HEK293 (cell line): ENCODE results near the gene RRBP1.

Experiments
- CTCF ChIA-PET: fragments of 350-600 bp; formaldehyde crosslinking; extraction: SDS; loops from one replicate; lab custom pipeline; 2021; ENCODE audit warnings: antibody characterized with exemption; lab: Yijun Ruan, JAX
- POLR2A ChIA-PET: fragments of 300-600 bp; formaldehyde crosslinking; extraction: SDS; loops from one replicate; lab custom pipeline; 2020; ENCODE audit warnings: antibody characterized with exemption, inconsistent platforms; lab: Yijun Ruan, JAX
- H3K27ac ChIP-seq: fragments of 200-500 bp; sonication (Bioruptor generic); 2 replicates; pipeline ENCODE4 v1.5.1; 2014; ENCODE audit warnings: low read depth, low read length, control low read depth, inconsistent platforms; ENCODE audit errors: extremely low read depth
- H3K36me3 ChIP-seq, 2 experiments: fragments of 200-500 bp in 1 of 2; sonication (Bioruptor generic) in 1 of 2; 1 replicate in 1 of 2; 2 replicates in 1 of 2; pipeline ENCODE4 v1.5.1; 2014 to 2017; ENCODE audit warnings: inconsistent platforms in 2 of 2, low read length in 2 of 2; ENCODE audit not compliant: control insufficient read depth in 2 of 2, insufficient read depth in 1 of 2
- H3K4me1 ChIP-seq: fragments of 200-500 bp; sonication (Bioruptor generic); 2 replicates; pipeline ENCODE4 v1.5.1; 2014; ENCODE audit warnings: mild to moderate bottlenecking, low read length, inconsistent platforms; ENCODE audit not compliant: control insufficient read depth, insufficient read depth
- H3K4me3 ChIP-seq: 2 replicates; pipeline ENCODE4 v1.5.1; 2011; ENCODE audit warnings: low read depth, mild to moderate bottlenecking, control low read depth, low read length, moderate library complexity
- H3K9me3 ChIP-seq: fragments of 200-500 bp; sonication (Bioruptor generic); 2 replicates; pipeline ENCODE4 v1.5.1; 2014; ENCODE audit warnings: low read depth, low read length, inconsistent platforms; ENCODE audit not compliant: control insufficient read depth, insufficient read depth
- KLF7 ChIP-seq: fragments of 450-650 bp; formaldehyde crosslinking; IDR thresholded peaks from 2 replicates; pipeline ENCODE4 v1.5.1; 2016; ENCODE audit warnings: missing biosample characterization, missing genetic modification characterization, borderline replicate concordance
- MEIS1 ChIP-seq: sonication (generic); formaldehyde crosslinking; IDR thresholded peaks from 2 replicates; pipeline ENCODE4 v1.8.1; 2022; ENCODE audit warnings: missing genetic modification reagents, mild to moderate bottlenecking, borderline replicate concordance
- YY1 ChIP-seq: fragments of 450-650 bp; formaldehyde crosslinking; IDR thresholded peaks from 2 replicates; pipeline ENCODE4 v1.5.1; 2018; ENCODE audit warnings: missing biosample characterization, missing genetic modification characterization
- ZBTB17 ChIP-seq: fragments of 450-650 bp; formaldehyde crosslinking; IDR thresholded peaks from 2 replicates; pipeline ENCODE4 v1.5.1; 2016; ENCODE audit warnings: missing biosample characterization, missing genetic modification characterization
- ZNF121 ChIP-seq: fragments of 450-650 bp; formaldehyde crosslinking; IDR thresholded peaks from 2 replicates; pipeline ENCODE4 v1.5.1; 2016; ENCODE audit warnings: missing biosample characterization, missing genetic modification characterization
- ZNF140 ChIP-seq: fragments of 450-650 bp; formaldehyde crosslinking; IDR thresholded peaks from 2 replicates; pipeline ENCODE4 v1.5.1; 2016; ENCODE audit warnings: missing biosample characterization, missing genetic modification characterization
- ZNF157 ChIP-seq: fragments of 450-650 bp; formaldehyde crosslinking; IDR thresholded peaks from 2 replicates; pipeline ENCODE4 v1.5.1; 2016; ENCODE audit warnings: missing biosample characterization, missing genetic modification characterization
- ZNF391 ChIP-seq: fragments of 450-650 bp; formaldehyde crosslinking; IDR thresholded peaks from 2 replicates; pipeline ENCODE4 v1.5.1; 2016; ENCODE audit warnings: low read depth, missing biosample characterization, missing genetic modification characterization, borderline replicate concordance
- ZNF549 ChIP-seq: fragments of 450-650 bp; IDR thresholded peaks from 2 replicates; pipeline ENCODE4 v1.5.1; 2018; ENCODE audit warnings: missing biosample characterization, missing genetic modification characterization, mild to moderate bottlenecking, inconsistent platforms, moderate library complexity
- ZNF626 ChIP-seq: fragments of 450-650 bp; sonication (Bioruptor Pico); formaldehyde crosslinking; IDR thresholded peaks from 2 replicates; pipeline ENCODE4 v1.5.1; 2018; ENCODE audit warnings: missing biosample characterization, missing genetic modification characterization, inconsistent platforms
- ZNF660 ChIP-seq: fragments of 450-650 bp; IDR thresholded peaks from 2 replicates; pipeline ENCODE4 v1.5.1; 2018; ENCODE audit warnings: missing biosample characterization, mild to moderate bottlenecking, missing genetic modification characterization
- ZNF664 ChIP-seq: fragments of 450-650 bp; formaldehyde crosslinking; IDR thresholded peaks from 2 replicates; pipeline ENCODE4 v1.5.1; 2016; ENCODE audit warnings: missing biosample characterization, missing genetic modification characterization
- ZNF701 ChIP-seq: fragments of 450-650 bp; formaldehyde crosslinking; IDR thresholded peaks from 2 replicates; pipeline ENCODE4 v1.5.1; 2016; ENCODE audit warnings: missing biosample characterization, missing genetic modification characterization
- ZNF843 ChIP-seq: fragments of 450-650 bp; formaldehyde crosslinking; IDR thresholded peaks from 2 replicates; pipeline ENCODE4 v1.5.1; 2016; ENCODE audit warnings: missing biosample characterization, missing genetic modification characterization
- TF ChIP-seq, protein P1 (sequence below): fragments of 450-650 bp; formaldehyde crosslinking; IDR thresholded peaks from 2 replicates; pipeline ENCODE4 v1.5.1; 2016; ENCODE audit warnings: missing biosample characterization, missing genetic modification characterization
- TF ChIP-seq, protein P2 (sequence below): fragments of 450-650 bp; formaldehyde crosslinking; IDR thresholded peaks from 2 replicates; pipeline ENCODE4 v1.5.1; 2016; ENCODE audit warnings: missing biosample characterization, missing genetic modification characterization, low read depth
- TF ChIP-seq, protein P3 (sequence below): fragments of 450-650 bp; formaldehyde crosslinking; IDR thresholded peaks from 2 replicates; pipeline ENCODE4 v1.5.1; 2017; ENCODE audit warnings: missing biosample characterization, missing genetic modification characterization
- TF ChIP-seq, protein P4 (sequence below): fragments of 450-650 bp; formaldehyde crosslinking; IDR thresholded peaks from 2 replicates; pipeline ENCODE4 v1.5.1; 2016; ENCODE audit warnings: missing biosample characterization, missing genetic modification characterization

Gene RRBP1

DNA sequence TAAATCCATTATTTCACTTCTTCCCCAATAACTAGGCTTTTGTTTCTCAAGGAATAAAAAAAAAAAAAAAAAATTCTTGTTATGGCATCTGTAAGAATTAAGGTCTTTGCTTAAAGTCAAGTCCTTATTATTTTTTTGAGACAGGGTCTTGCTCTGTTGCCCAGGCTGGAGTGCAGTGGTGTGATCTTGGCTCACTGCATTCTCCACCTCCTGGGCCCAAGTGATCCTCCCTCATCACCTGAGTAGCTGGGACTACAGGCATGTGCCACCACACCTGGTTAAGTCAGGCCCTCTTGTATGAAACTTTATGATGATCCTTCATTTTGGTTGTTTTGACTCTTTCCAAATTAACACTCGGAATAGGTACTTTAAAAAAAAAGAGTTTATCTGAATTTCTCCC is 94.9 kb downstream of the RRBP1 start:
- H3K4me1 ChIP-seq, result peaks cover 9% of the 10 kb centered on the region; the same call in 1 of the 2 replicates
- no peak for TF ChIP-seq ZNF843 (tag by site-specific recombination)
- 0 out of 2 replicates have a peak, but pooled peaks have one; percentile 16 for TF ChIP-seq ZNF121 (tag by site-specific recombination)
- no peak for TF ChIP-seq MEIS1 (CRISPR knock-in tag)
- TF ChIP-seq, all 188 proteins: peak for 1
- CTCF ChIA-PET, result interaction anchor here (0.9 to 1.6 kb wide), 3 partner anchors 14 to 95 kb away, joined by 3 to 6 read pairs (median 3); partner anchors contain the start of gene RRBP1
- H3K27ac ChIP-seq, result no peak overlapping the region
- POLR2A ChIA-PET, result interaction anchor here (5.4 kb wide), 1 partner anchor 16 kb away, joined by 22 read pairs; the partner anchor contains the start of gene DSTN
- peaks cover 0 to 4% of the 10 kb centered on the region in 2 experiments; a peak in 2 of 3 replicates for H3K36me3 ChIP-seq
- no peak overlapping the region for H3K4me3 ChIP-seq
- H3K9me3 ChIP-seq, result no peaks in the 10 kb centered on the region

DNA sequence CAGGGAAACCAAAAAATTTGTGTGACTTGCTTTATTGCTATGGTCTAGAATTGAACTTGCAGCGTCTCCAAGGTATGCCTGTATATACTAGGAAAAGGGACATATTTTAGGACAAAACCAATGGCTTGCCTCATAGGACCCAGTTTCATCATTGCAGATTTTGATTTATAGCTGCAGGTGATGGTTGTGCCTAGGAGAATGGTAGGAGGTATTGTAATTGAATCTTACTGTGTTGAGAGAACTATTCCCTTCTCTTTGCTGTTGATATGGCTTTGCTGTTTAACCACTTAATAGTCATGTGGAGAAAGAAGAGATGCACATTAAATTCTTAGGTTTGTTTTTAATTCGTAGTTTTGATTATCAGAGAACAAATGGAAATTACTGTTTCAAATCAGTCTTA is 95.8 kb downstream of the RRBP1 start:
- CTCF ChIA-PET, result interaction anchor here (0.9 kb wide), 1 partner anchor 13 kb away, joined by 3 read pairs; no protein-coding TSS in a partner anchor
- H3K27ac ChIP-seq, result no peak overlapping the region
- TF ChIP-seq, protein P1, sequence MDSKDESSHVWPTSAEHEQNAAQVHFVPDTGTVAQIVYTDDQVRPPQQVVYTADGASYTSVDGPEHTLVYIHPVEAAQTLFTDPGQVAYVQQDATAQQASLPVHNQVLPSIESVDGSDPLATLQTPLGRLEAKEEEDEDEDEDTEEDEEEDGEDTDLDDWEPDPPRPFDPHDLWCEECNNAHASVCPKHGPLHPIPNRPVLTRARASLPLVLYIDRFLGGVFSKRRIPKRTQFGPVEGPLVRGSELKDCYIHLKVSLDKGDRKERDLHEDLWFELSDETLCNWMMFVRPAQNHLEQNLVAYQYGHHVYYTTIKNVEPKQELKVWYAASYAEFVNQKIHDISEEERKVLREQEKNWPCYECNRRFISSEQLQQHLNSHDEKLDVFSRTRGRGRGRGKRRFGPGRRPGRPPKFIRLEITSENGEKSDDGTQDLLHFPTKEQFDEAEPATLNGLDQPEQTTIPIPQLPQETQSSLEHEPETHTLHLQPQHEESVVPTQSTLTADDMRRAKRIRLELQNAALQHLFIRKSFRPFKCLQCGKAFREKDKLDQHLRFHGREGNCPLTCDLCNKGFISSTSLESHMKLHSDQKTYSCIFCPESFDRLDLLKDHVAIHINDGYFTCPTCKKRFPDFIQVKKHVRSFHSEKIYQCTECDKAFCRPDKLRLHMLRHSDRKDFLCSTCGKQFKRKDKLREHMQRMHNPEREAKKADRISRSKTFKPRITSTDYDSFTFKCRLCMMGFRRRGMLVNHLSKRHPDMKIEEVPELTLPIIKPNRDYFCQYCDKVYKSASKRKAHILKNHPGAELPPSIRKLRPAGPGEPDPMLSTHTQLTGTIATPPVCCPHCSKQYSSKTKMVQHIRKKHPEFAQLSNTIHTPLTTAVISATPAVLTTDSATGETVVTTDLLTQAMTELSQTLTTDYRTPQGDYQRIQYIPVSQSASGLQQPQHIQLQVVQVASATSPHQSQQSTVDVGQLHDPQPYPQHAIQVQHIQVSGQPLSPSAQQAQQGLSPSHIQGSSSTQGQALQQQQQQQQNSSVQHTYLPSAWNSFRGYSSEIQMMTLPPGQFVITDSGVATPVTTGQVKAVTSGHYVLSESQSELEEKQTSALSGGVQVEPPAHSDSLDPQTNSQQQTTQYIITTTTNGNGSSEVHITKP (tag by site-specific recombination), result peak; percentile 57
- TF ChIP-seq, protein P2, sequence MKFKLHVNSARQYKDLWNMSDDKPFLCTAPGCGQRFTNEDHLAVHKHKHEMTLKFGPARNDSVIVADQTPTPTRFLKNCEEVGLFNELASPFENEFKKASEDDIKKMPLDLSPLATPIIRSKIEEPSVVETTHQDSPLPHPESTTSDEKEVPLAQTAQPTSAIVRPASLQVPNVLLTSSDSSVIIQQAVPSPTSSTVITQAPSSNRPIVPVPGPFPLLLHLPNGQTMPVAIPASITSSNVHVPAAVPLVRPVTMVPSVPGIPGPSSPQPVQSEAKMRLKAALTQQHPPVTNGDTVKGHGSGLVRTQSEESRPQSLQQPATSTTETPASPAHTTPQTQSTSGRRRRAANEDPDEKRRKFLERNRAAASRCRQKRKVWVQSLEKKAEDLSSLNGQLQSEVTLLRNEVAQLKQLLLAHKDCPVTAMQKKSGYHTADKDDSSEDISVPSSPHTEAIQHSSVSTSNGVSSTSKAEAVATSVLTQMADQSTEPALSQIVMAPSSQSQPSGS, result no peak
- no peaks in the 10 kb centered on the region for H3K9me3 ChIP-seq
- H3K4me1 ChIP-seq, result peaks cover 9% of the 10 kb centered on the region; the same call in 1 of the 2 replicates
- H3K4me3 ChIP-seq, result no peak overlapping the region
- POLR2A ChIA-PET, result interaction anchor here (0.6 to 5.4 kb wide), 2 partner anchors 11 to 16 kb away, joined by 5 to 22 read pairs; partner anchors contain the start of gene DSTN
- no peaks in the 10 kb centered on the region; a peak in 1 of 3 replicates for H3K36me3 ChIP-seq

DNA sequence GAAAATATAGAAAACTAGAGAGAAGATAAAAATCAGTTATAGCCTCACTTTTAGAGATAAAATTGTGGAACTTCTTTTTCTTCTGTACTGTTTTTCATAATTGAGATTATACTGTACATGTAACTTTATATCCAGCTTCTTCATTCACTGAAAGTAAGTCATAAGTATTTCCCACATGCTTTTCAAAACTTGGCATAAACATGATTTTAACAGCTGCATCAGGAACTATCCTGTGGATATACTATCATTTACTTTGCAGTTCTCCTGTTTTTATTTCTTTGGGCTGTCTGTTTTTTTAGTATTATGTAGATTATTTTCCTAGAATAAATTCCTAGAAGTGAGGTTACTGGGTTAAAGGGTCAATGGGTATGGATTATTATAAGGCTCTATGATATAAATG is 97.4 kb downstream of the RRBP1 start:
- Histone ChIP-seq H3K9me3 (no peaks in the 10 kb centered on the region), H3K36me3 (no peaks in the 10 kb centered on the region; a peak in 1 of 3 replicates), H3K4me3 (no peak overlapping the region), H3K4me1 (peaks cover 5% of the 10 kb centered on the region; the same call in 1 of the 2 replicates)
- POLR2A ChIA-PET, result interaction anchor here (0.7 to 5.4 kb wide), 2 partner anchors 14 to 73 kb away, joined by 3 to 22 read pairs; partner anchors contain the start of gene DSTN
- CTCF ChIA-PET, result no interaction called here
- no peak for TF ChIP-seq ZBTB17
- no peak for TF ChIP-seq ZNF549
- no peak for TF ChIP-seq KLF7 (tag by site-specific recombination)
- no peak for TF ChIP-seq ZNF157 (tag by site-specific recombination)
- TF ChIP-seq, protein P3, sequence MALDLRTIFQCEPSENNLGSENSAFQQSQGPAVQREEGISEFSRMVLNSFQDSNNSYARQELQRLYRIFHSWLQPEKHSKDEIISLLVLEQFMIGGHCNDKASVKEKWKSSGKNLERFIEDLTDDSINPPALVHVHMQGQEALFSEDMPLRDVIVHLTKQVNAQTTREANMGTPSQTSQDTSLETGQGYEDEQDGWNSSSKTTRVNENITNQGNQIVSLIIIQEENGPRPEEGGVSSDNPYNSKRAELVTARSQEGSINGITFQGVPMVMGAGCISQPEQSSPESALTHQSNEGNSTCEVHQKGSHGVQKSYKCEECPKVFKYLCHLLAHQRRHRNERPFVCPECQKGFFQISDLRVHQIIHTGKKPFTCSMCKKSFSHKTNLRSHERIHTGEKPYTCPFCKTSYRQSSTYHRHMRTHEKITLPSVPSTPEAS, result no peak
- no peak for TF ChIP-seq ZNF701 (tag by site-specific recombination)
- no peak for TF ChIP-seq ZNF660
- no peak for TF ChIP-seq ZNF664 (tag by site-specific recombination)
- no peak for TF ChIP-seq ZNF626 (tag by site-specific recombination)
- TF ChIP-seq, protein P4, sequence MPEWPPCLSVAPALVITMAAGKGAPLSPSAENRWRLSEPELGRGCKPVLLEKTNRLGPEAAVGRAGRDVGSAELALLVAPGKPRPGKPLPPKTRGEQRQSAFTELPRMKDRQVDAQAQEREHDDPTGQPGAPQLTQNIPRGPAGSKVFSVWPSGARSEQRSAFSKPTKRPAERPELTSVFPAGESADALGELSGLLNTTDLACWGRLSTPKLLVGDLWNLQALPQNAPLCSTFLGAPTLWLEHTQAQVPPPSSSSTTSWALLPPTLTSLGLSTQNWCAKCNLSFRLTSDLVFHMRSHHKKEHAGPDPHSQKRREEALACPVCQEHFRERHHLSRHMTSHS (tag by site-specific recombination), result no peak
- TF ChIP-seq ZNF391 (tag by site-specific recombination), result no peak
- TF ChIP-seq ZNF140, result no peak
- TF ChIP-seq YY1, result no peak
- TF ChIP-seq, all 188 proteins: peak for 0
- no peak overlapping the region for H3K27ac ChIP-seq
